Activated T-helper 2 cell treated with anti-CD3 and anti-CD28 coated beads, Interferon-gamma antibody, Interleukin-2, Interleukin-4, amounts not matched to agents 10 μg/mL and 5 μg/mL and 100 μg/mL, durations not matched to agents 14 hours and 24 hours and 36 hours (primary cell): ENCODE measurements around the gene KIAA0513. TPM values are rescaled to one million over a fixed set of nuclear protein-coding genes. Genes with fewer than 3 reads are reported as not detected.

Experiments
- DNase-seq: peaks from one replicate; pipeline ENCODE4 v3.0.0; 2021; ENCODE audit warnings: low spot score
- H3K27ac Mint-ChIP-seq: one replicate; pipeline ENCODE4 v1.8.0; 2021; ENCODE audit warnings: mixed read lengths
- H3K27me3 Mint-ChIP-seq: one replicate; pipeline ENCODE4 v1.8.0; 2021; ENCODE audit warnings: low read depth, mixed read lengths
- H3K36me3 Mint-ChIP-seq: one replicate; pipeline ENCODE4 v1.8.0; 2021; ENCODE audit warnings: low read depth, mixed read lengths
- H3K4me1 Mint-ChIP-seq: one replicate; pipeline ENCODE4 v1.8.0; 2021; ENCODE audit warnings: low read depth, mixed read lengths
- H3K4me3 Mint-ChIP-seq: one replicate; pipeline ENCODE4 v1.8.0; 2021; ENCODE audit warnings: low read depth, mild to moderate bottlenecking, moderate library complexity, mixed read lengths
- H3K9me3 Mint-ChIP-seq: one replicate; pipeline ENCODE4 v1.8.0; 2021; ENCODE audit warnings: mixed read lengths
- intact Hi-C: fragments of 100-400 bp; cut with micrococcal nuclease; formaldehyde crosslinking; loops from one replicate; pipeline ENCODE4 v1.15.1; 2023
- total RNA-seq: library from RNA; stranded (reverse); gene quantifications from 2 replicates; pipeline ENCODE4 v1.2.3, GENCODE V29; 2022

KIAA0513 gene
- total RNA-seq, 1 donor from 2014 or later, result 13.6 TPM

DNA sequence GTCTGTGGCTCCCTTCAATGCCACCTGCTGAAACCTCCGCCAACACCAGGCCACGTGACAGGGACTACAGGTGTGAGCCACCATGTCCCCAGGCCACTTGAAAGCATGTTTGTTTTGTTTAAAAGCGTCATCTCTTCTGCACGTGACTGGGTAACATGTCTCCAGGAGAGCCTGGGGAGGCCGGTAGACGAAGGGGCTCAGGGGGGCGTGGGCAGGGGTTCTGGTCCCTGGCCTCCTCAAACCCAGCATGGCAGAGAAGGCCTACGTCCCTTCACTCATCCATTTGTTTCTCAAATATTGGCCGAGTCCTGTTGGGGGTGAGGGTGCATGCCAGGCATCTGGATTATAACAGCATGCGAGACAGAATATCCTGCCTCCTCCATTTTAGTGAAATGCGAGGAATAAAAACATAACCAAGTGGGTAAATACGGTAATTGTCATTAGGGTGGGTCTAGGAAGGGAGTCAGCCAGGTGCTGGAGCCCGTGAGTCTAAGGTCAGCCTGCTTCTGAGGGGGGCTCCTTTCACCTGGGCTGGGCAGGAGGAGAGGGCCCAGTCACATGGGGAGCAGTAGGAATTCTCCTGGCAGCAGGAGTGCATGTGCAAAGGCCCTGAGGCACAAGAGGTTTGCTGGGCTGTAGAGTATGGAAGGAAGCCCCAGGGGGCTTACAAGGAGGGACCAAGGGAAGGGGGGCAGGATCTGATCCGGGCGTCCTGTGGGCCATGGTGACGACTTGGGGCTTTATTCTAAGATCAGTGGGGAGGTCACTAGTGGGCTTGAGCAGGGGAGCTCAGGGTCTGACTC, 111.4 kb downstream of the KIAA0513 start:
- Mint-ChIP-seq H3K4me1 (no peaks in the 10 kb centered on the region), H3K36me3 (no peaks in the 10 kb centered on the region), H3K4me3 (no peak overlapping the region), H3K27ac (no peak overlapping the region), H3K27me3 (peaks cover 31% of the 10 kb centered on the region), H3K9me3 (no peaks in the 10 kb centered on the region)
- no peak for DNase-seq
- intact Hi-C loops, result no loop called here

DNA sequence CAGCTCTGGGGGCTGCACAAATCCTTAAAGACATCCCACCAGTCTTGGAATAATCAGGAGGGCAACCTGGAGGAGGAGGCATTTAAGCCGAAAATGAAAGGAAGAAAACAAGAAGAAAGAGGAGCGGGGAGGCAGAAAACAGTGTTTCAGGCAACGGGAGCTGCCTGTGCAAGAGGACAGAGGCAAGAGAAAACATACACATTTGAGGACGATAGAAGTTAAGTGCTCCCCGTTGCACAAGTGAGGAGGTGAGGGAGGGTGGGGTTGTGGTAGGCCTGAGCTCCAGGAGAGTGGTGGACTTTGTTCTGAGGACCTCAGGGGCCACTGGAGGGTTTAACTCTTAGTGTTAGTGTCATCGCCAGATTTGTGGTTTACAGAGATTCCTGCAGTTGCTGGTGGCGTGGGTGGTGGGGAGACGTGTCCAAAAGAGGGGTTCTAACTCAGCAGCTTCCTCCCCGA, 112.3 kb downstream of the KIAA0513 start:
- no peak for DNase-seq
- H3K27ac Mint-ChIP-seq, result no peak overlapping the region
- peaks cover 31% of the 10 kb centered on the region for H3K27me3 Mint-ChIP-seq
- intact Hi-C loops, result no loop called here
- H3K9me3 Mint-ChIP-seq, result no peaks in the 10 kb centered on the region
- H3K4me3 Mint-ChIP-seq, result no peak overlapping the region
- H3K36me3 Mint-ChIP-seq, result no peaks in the 10 kb centered on the region
- H3K4me1 Mint-ChIP-seq, result no peaks in the 10 kb centered on the region

- intact Hi-C loops, result no loop called here
- Mint-ChIP-seq H3K27me3 (peaks cover 29% of the 10 kb centered on the region), H3K4me3 (no peak overlapping the region), H3K4me1 (no peaks in the 10 kb centered on the region), H3K9me3 (no peaks in the 10 kb centered on the region), H3K36me3 (no peaks in the 10 kb centered on the region), H3K27ac (no peak overlapping the region)
- DNase-seq, result no peak
Measured at GRCh38 chr16:85140455-85141012, 112.9 kb downstream of the KIAA0513 start.

DNA sequence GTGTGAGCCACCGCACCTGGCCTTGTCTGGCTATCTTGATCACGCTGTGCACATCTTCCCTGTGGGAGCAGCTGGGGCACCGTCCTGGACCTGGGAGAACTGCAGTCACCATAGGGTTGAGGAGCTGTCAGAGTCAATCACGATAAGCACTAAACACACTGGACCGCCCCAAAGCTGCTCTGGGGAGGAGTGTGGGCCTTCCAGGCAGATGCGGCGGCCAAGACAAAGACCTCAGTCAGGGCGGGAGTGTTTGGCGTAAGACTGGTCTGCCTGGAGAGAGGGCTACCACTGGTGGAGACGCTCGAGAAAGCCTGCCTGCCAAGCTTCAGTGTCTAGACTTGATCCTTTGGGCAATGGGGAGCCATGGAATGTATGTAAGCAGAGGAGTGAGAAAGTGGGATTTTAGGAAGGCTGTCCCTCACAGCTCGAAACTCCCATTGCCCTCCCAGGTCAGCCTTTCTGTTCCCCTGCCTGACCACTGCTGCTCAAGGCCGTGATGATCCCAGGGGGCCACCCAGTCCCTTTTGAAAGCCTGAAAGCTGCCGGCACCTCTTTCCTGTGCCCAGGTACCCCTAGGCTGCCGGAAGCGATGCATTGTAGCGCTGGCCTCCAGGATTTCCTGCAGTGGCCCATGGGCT, 114.0 kb downstream of the KIAA0513 start:
- H3K4me1 Mint-ChIP-seq, result no peaks in the 10 kb centered on the region
- intact Hi-C loops, result no loop called here
- no peaks in the 10 kb centered on the region for H3K36me3 Mint-ChIP-seq
- H3K27me3 Mint-ChIP-seq, result peaks cover 20% of the 10 kb centered on the region
- no peaks in the 10 kb centered on the region for H3K9me3 Mint-ChIP-seq
- no peak overlapping the region for H3K4me3 Mint-ChIP-seq
- no peak for DNase-seq
- no peak overlapping the region for H3K27ac Mint-ChIP-seq

DNA sequence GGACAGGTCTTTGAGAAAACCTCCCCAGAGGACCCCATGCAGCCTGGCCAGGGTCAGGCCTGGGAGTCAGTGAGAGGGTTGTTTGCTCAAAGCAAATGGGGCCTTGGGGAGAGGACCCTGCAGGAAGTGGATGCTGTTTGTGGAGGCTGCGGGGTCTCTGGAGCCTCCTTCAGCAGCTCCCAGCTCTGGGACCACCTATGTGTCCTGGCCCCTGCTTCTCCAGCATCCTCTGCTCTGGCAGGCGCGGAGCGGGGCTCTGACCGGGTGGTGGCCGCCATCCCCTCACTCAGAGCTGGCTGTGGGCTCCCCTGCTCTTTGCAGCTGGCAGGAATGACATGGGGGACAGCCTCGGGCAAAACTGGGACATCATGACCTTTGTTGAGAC, 114.5 kb downstream of the KIAA0513 start:
- Mint-ChIP-seq H3K36me3 (no peaks in the 10 kb centered on the region), H3K27me3 (peaks cover 17% of the 10 kb centered on the region), H3K4me3 (no peak overlapping the region), H3K4me1 (no peaks in the 10 kb centered on the region), H3K27ac (no peak overlapping the region), H3K9me3 (no peaks in the 10 kb centered on the region)
- no peak for DNase-seq
- intact Hi-C loops, result no loop called here

DNA sequence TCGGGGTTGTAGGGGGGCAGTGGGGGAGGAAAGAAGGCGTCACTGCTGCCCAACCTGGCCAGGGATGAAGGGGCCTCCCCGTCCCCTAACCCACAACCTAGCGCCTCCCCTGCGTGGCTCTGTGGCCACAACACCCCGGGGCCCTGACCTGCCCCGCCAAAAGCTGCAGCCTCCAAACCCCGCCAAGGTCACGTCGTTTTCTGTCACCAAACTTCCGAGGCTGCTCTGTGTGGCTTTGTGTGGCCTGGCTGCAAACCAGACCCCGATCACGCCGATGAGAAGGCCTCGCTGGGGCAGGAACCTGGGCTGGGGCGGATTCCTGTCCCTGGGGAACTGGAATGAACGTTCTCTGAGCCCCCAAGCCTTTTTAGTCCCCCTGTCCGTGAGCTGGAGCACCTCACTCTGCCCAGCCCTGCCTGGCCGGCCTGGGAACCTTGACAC, 115.2 kb downstream of the KIAA0513 start:
- Mint-ChIP-seq H3K9me3 (no peaks in the 10 kb centered on the region), H3K27me3 (peaks cover 15% of the 10 kb centered on the region), H3K4me1 (no peaks in the 10 kb centered on the region), H3K4me3 (no peak overlapping the region), H3K27ac (no peak overlapping the region), H3K36me3 (no peaks in the 10 kb centered on the region)
- intact Hi-C loops, result no loop called here
- DNase-seq, result no peak

Other genes starting within 250 kb of the KIAA0513 start
- gene CRISPLD2, start 207.8 kb upstream of the KIAA0513 start, total RNA-seq, result 0.16 and 0.23 TPM in 2 replicates
- 29.1 and 30.0 TPM in 2 replicates for gene ZDHHC7, start 16.3 kb upstream of the KIAA0513 start, total RNA-seq
- gene CIBAR2, start 84.7 kb downstream of the KIAA0513 start, total RNA-seq, result not detected in 2 replicates